HG02885 (cell line): ENCODE results near the gene HHAT.

Experiments
- ATAC-seq: cut with Tn5 transposase; IDR thresholded peaks from one replicate; pipeline ENCODE4 v1.9.1; 2021; ENCODE audit warnings: mild to moderate bottlenecking; ENCODE audit not compliant: unreplicated experiment, poor library complexity

HHAT gene

DNA sequence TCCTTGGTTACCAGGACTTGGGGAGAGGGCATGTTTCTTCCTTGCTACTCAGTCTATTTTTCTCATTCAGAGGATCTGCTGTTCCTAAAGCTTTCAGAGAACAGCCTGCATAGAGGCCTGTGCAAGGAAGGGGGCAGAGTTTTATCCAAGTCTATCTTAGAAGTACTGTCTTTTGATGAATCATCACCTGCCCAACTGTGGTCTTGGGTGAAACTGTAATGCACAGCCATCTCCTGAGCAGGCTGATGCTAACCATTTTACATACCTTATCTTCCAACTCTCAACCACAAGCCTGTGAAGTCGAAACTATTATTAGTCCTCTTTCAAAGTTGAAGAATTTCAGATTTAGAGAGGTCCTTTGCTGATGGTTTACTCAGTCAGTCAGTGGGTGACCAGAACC, 368.0 kb downstream of the HHAT start:
- ATAC-seq, result peak; percentile 95

DNA sequence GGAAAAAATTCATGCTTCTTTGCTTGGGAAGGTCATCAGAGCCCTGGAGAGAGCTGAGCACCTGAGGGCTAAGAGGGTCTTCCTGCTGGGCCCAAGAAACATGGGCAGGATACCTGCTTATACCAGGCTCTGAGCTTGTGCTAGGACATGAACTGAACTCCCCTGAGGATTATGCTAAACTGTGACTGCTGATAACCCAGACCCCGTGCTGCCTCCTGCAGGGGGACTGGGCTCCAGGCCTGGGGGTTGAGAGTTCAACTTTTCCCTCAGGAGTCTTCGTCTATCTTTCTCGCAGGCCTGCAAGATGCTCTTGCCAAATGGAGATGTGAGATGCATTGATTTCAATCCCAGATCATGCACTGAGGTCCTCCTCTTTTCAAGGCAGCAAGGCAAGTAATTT, 368.5 kb downstream of the HHAT start:
- ATAC-seq, result no peak

DNA sequence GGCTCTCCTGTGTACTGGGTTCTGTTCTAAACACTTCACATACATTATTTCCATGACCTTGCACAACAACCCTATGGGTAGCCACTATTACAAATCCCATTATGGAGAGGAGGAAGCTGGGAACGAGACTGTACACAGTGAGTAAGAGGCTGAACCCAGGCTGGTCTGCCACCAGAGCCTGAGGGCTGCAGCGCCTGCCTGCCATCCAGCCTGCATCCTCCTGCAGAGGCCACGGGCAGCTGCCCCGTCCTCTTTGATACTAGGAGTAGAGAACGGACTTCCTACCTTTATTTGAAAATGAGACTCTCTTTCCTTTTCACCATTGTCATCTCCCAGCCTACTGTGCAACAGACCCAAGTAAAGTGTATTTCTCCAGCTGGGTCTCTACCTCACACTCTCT, 370.0 kb downstream of the HHAT start:
- ATAC-seq, result no peak

DNA sequence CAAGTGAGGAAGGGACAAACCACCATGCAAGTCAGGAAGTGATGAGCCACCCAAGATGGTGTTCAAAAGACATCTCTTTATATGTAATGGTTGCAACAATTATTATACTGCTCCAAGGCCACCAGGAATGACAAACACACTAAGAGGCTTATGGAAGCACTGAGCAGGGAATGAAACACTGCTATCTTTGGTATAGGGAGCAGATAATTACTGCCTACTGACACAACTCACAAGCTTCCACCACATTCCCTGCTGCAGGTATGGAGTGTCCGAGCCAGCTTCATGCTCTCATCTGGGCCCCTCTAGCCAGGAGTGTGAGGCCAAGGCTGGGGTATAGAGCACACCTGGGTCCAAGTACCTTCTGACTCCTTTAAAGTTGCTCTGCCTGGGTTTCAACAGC, 371.4 kb downstream of the HHAT start:
- ATAC-seq, result no peak

DNA sequence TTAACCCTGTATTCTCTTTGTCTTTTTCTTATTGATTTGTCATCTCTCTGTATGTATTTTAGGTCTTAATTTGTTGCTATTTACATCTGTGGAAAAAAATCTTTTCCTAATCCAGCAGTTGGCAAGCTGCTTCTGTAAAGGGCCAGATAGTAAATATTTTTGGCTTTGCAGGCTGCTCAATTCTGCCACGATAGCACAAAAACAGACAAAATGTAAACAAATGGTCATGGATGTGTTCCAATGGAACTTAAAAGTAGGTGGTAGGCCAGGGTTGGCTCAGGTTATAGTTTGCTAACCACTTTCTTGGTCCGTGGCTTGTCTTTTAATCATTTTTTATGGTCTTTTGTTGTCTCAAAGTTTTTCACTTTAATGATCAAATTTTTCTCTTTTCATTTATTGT, 371.8 kb downstream of the HHAT start:
- no peak for ATAC-seq

DNA sequence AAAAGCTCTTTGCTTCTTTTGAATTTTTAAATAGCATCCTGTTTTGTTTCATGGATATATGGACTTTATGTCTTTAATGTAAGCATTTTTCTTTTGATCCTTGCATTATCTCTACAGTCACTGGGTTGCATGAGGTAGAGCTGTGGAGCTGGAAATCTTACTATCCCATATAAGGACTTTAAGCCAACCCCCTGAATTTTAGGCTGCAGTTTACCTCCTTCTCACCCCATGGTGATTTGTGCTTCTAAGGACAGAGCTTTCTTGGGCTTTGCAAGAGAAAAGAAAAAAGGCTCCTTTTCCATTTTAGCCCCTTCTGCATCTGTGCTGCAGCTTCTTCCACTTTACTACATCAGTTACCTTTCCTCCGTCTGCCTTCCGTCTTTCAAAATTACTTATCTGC, 373.8 kb downstream of the HHAT start:
- no peak for ATAC-seq

DNA sequence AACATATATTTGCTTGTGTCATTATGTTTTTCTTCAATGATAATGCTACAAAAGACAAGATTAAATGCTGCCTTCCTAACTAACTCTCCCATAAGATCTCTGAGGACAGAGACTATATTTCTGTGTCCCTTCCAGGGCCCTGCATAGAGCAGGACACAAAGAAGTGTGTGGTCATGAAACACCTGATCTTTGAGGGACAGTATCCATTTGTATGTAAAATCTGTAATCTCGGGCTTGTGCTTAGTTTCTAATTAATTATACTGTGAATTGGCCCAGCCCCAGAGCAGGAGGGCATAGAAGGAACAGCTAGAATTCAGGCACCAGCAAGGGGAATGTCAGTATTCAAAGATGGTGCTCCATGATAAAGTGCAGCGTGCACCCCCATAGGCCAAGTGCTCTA, 374.9 kb downstream of the HHAT start:
- ATAC-seq, result no peak

DNA sequence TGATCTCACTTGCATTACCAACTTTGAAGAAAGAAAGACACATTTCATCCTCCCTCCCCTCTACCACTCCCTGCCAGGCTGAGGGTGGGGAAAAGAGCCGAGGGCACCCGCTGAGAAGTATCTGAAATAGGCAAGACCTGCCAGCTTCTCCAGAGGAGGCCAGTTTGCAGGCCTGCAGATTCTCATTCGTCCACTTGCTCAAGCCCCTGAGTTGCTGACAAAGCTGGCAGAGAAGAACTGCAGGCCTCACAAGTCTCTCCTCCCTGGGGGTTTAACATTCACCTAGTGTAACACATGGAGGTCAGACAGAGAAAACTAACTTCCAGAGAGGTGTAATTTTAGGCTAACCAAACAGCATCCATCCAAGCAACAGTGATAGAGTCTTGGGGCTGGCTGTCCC, 376.4 kb downstream of the HHAT start:
- no peak for ATAC-seq

DNA sequence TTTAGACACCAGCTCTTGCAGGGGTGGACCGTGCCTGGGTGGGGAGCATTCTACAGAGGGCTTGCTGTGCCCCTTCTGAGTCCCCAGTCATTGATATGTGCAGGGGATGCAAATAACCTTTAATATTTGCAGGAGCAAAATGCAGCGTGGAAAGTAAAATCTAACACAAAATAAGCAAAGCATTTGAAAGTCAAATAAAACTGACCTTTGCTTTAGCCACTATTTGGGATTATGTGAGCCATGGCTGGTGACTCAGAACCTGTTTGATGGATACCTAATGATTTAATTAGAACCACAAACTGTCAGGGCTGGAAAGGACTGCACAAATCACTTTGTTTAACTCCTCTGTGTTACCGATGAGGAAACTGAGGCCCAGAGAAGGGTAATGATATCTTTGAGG, 377.5 kb downstream of the HHAT start:
- ATAC-seq, result no peak

DNA sequence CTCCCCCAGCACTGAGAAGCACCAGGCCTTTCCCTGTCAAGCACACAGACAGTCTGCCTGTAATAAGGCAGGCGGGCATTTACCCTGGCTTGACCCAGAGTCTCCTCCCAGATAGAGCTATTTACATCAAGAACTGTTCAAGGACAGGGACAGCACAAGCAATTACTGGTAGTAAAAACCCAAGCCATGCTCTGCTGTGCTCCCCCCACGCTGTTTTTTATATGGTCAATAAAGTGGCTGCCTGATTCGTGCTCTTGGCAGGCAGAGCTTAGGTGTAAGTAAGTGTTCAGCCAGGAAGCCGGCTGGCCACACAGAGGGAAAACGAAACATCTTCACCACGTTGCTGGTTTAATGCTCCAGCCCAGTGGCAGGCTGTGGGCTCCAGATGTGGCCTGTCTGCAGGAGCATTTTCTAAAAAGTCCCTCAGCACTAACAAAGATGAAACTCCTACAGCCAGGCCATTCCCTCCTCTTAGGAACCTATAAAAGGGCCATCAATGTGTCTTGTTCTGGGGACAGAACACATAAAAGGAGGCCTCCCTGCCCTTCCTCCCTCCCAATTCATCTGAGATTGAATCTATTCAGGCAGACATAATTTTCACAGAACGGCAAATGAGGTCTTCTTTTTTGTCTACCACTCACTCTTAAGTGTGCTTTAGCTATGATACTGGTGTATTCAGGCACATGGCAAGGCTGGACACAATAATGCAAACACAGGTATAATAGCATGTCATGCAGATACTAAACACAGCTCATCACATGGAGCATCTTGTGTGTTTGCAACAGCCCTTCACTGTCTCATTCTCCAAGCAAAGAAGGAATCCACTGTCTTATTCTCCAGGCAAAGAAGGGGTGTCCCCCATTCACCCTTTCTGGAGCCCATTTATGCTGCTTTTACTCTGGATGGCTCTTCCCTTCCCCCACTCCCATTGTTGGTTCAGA, 378.9 kb downstream of the HHAT start:
- ATAC-seq, result no peak

DNA sequence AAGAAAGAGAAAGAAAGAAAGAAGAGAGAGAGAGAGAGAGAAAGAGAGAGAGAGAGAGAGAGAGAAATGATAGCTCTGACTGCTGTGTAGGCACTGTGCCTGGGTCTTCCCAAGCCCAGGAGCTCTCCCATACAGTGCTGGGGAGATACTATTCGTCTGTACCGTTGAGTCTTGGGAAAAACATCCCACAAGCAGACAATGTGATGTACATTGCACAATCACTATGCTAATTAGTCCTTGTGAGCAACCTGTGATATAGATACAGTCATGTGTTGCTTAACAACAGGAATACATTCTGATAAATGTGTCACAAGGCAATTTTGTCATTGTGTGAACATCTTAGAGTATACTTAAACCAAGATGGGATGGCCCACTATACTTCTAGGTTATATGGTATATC, 381.0 kb downstream of the HHAT start:
- no peak for ATAC-seq

DNA sequence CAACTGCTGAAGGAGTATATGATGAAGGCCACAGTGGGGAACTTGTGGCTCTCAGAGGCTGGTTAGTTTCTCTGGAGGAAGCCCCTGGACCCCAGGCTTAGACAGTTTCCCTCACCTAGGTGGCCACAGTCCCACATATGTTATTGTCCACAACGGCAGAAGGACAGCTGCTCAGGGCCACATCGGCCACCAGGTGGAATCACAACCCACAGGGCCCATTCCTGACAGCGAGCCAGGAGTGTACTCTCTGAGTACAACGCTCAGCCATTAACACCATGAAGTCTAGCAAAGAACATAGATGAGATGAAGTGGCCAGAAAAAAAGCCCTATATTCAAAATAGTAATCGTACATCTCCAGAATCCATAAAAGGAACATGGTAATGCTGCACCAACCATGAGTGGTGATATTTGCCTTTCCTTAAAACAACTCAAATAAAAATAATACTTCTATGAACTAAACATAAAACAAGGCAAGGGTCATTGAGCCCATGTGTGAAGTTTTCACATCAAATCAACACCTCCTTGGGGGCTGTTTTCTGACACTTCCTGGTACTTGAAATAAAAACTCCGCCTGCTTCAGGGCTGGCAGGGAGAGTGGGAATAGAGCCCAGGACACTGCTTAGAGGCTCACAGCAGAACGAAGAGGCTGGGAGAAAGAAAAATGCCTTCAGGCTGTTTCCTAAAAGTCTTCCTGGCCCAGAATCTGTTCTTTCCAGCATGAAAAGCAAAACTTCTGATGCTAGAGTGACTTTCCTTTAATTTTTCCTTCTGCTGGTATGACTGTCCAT, 383.3 kb downstream of the HHAT start:
- ATAC-seq, result no peak

DNA sequence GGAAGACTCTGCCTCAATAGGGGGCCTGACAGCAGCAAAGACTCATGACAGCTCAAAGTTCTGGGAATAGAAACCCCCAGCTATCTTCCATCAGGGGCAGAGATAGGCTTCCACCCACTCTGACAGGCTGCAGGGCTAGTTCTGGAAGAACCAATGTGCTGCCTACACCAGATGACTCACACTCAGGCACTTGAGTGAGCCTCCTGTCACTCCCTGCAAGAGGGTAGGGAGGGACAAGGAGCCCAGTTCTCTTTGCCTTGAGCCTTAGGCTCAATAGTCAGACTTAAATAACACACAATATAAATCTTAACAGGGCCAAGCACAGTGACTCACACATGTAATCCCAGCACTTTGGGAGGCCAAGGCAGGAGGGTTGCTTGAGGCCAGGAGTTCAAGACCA, 386.4 kb downstream of the HHAT start:
- no peak for ATAC-seq

DNA sequence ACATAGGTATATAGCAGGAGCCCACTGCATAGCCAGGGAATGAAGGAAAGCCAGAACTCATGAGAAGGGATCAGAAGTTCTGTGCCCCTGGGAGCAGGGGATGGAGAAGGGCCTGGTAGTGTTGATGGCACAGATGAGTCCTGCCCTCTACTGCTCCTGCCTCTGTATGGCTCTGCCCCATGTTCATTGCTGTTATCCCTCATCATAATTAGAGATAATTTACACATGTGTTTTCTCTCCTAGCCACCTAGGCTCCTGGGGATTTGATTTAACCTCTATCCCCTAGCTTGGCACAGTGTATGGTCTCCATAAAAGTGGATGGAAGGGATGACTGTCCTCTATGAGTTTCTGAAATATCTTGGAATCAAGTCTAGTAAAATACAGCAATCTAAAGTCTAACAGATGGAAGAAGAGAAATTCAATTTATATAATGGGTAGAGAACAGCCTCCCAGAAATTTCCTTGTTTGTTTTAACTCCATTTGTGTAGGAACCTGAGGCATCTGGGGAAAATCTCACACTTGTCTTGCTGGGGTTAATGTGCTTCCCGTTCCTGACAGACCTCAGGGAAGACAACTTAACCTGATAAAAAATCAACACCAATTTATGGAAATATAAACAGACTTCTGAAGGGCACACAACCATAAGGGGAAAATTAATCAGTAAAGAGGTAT, 393.8 kb downstream of the HHAT start:
- ATAC-seq, result no peak

DNA sequence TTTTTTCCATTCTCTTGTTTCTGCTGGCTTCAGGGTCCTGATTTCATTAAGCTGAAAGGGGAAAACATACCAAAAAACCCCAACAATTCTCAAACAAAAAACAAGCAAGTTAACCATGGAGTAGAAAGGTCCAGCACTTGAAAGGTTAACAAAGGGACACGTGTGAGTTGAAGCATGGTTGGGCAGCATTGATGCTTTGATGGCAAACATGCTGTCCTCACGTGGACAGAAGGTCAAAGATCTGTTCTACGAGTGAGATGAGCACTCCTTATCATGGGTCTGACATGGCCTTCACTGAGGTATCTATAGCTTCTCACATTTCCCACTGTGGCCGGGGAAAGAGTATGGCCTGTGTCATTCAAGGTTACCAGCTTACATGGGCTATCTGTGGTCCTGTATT, 394.9 kb downstream of the HHAT start:
- no peak for ATAC-seq

DNA sequence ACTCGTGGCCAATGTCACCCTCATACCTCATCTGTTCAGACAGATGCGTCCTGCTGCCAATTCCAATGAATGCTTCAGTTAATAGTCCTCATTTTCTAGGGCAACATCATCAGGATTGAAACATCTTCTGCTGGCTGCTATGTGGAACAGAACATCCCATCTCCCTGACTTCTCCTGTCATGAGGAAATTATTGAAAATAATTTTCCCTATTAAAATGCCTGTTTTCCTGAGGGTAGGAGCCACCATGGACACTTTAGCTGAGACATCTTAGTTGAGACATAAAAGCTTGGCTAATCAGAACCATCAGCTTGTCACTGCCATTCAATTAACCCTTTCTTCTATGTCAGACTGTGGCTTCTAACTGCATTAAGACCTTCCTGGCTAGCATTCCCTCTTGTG, 396.1 kb downstream of the HHAT start:
- ATAC-seq, result no peak
